Umbilical cord (tissue), 2 donors: ENCODE measurements around the gene CDK4. TPM values are rescaled to one million over a fixed set of nuclear protein-coding genes. Genes with fewer than 3 reads are reported as not detected.
A peak's percentile ranks its signal among the peaks of the same experiment; 100 is the strongest.
"Not testable (repeated sequence)": the region's sequence is repeated elsewhere in the genome, so short reads cannot be mapped to it uniquely, and the experiment has no call there.

ENCODE experiments used
- DNase-seq: peaks from one replicate; pipeline ENCODE4 v3.0.0-alpha.2; 2015; ENCODE audit warnings: low spot score
- total RNA-seq: library from RNA; depleted of rRNA; stranded (reverse); fragments of >200 nt; gene quantifications from one replicate; pipeline ENCODE4 v1.2.3, GENCODE V29; 2014; ENCODE audit warnings: low replicate concordance; ENCODE audit not compliant: insufficient read depth

The CDK4 gene
- total RNA-seq, 1 donor from 2014 or later: 62.1 TPM

DNA sequence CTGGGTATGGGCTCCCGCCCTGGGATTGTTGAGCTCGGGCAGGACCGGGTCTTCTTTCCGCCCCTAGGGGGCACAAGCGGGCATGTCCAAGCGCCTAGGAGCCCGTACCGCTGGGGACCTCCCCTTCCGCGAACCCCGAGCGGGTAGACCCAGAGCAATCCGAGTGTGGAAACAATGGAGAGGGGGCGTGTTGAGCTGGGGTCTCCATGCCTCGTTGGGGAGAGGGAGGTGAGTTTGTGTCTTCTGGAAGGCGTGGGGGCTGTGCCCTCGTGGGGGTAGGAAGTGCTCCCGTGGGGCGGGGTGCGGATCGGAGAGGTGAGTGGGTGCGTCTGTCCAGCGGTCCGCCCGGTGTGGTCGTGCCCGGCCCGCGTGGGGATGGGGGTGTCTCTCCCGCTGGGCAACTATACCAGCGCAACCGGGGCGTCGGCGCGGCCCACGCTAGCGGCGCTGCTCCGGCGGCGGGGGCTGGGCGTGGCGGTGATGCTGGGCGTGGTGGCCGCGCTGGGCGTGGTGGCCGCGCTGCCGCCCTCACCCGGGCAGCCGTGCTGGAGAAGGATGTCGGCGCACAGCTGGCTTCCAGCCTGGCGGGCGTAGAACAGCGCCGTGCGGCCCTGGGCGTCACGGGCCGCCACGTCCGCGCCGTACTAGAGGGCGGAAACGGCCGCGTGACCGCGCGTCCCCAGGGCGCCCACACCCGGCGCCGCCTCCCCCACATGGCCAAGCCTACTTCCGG, 25.8 kb downstream of the CDK4 start:
- peak; percentile 84 for DNase-seq

DNA sequence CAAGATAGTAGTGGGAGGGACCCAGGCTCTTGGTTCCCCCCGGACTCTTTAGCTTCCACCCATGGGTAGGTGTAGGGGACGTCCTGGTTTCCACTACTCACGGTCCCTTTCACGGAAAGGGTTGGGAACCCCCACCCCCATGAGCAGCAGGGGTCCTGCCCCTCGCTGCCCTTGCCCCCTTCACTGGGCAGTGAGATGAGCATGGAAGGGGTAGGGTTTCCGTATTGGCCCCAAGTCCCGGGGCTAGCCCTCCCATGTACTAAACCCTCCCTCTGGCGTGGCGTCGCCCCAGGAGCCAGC, 26.3 kb downstream of the CDK4 start:
- DNase-seq: no peak

DNA sequence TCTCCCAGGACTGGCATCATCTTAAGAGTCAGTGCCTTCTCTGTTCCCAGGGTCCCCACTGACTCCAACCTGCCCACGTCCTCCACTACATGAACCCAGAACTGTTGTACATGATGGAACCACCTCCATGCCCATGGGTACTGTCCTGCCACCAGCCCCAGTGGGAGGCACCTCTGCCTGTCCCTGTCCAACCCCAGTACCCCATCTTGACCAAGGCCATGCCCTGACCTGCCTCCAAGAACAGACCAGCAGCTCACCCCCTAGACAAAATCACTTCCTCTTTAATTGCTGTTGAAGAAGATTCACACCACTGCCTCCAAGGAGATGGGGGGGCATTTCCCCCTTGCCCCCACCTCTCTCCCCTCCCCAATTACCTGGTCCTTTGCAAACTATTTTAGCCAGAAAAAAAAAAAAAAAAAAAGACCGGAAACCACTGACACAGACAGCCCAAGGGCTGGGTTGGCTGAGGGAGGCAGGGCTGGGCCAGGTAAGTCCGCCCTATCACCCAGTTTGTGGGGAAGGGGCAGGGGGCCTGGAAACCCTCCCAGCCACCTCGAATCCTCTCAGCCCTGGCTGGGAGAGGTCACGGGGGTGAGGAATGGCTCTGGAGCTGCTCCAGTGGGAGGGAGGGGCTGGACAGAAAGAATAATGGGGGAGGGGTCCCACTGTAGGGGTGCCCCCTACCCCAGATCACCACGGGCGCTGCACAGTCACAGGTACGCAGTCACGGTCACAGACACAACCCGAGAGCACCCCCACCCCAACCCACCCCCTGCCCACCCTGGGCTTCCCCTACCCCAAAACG, 27.0 kb downstream of the CDK4 start:
- DNase-seq: no peak

DNA sequence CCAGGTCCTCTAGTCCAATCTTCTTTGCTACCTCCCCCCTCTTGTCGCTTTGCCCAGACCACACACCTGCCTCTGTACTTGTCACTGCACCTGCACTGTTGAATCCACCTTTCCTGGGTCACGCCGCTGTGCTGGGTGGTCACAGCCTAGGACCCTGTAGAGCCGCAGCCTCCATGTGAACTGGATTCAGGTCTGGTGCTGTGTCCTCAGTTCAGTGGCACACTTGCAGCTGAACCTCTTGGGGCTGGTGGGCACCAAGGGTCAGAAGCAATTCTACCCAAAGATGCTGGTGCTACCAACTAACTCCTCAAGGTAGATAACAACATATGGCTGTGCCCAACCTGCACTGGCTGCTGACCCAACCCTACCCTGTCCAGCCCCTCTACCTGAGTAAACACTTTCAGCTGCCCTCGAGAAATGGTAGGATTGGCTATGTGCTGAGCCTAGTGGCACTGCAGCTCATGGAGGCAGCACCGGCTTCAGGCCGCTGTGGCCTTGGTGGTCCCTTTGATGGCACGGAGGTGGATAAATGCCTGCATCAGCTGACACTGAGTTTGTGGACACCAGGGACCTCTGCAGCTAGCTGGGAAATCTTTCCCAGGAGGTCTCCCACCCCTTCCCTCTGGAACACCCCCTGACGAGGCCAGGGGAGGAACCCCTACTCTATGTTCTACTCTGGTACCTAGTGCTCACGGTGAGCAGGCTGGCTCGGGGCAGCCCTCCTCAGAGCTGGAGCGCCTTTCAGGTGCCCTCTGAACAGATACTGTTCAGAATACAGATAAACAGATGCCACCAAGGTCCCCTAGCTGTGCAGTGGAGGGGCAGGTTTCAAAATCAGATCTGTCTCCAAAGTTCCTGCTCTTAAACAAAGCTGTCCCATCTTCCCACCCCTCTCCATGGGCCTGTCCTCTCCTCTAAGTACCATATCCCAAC, 27.8 kb downstream of the CDK4 start:
- no peak for DNase-seq

DNA sequence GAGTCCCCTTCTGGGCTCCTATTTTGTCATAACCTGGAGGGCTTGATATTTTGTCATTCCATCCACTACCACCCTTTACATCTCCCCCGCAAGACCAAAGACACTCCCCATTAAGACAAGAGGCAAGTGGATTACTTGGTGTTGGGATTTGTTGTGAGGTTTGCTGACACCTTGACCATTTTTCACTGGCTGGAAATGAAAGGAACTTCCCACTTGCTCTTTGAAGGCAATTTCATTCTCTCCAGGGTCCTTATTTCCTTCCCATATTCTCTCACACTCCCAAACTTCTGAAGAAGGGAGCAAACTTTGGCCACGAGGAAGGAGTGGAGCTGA, 28.5 kb downstream of the CDK4 start:
- no peak for DNase-seq

DNA sequence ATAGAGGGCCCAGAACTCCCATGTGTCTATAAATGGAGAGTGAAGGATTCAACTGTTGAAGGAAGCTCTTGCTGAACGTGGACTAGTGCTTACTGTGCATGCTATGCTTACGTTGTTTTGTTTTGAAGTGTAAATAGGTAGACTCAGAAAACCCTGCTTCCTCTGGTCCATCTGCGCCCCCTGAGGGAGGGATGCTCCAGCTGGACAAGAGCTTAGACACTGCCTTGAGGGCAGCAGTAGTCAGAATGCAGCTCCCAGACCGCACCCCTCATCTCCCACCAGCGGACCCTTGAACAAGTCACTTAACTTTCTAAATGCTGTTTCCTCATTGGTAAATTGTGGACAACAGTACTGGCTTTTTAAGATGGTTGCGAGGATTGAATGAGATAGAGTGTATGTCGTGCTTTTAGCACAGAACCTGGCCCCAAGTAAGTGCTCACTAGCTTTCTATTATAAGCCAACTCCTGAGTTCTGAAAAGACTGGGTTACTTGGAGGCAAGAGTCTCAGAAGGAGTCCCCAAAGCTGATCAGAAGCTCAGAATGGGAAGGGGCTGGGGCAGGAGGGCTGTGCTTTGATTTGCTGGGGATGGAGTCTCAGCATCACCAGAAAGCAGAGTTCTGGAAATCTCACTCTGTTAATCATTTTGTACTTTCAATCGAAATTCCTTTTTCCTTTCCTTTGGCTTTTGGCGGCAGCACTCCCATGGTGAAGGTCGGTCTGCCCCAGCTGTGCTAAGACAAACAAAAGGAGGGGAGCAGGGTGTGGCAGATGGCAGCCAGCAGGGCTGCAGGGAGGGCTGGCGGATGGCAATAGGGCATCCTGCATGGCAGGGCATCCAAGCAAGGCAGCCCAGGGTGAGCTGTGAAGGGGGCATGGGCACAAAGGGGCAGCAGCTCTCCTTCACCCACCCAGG, 29.1 kb downstream of the CDK4 start:
- no peak for DNase-seq

DNA sequence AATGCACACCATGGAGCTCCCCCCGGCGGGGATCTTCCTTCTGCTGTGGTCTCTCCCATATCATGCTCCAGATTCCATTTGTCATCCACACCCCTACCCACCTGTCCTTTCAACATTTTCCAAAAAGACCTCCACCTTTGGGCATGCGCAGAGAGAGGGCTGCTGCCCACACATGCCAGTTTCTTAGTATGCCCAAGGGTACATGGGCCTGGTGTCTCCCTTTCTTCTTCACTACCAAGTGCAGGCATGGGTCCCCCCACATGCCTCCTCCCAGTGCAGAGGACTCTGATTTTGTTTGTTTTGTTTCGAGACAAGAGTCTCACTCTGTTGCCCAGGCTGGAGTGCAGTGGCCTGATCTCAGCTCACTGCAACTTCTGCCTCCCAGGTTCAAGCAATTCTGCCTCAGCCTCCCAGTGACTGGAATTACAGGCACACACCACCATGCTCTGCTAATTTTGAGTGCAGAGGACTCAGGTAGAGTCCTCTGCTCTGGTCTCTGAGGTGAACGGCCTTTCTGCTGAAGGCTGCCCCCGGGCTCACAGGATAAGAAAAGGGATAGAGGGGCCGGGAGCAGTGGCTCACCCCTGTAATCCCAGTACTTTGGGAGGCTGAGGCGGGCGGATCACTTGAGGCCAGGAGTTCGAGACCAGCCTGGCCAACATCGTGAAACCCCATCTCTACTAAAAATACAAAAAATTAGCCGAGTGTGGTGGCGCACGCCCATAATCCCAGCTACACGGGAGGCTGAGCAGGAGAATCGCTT, 30.1 kb downstream of the CDK4 start:
- not testable (repeated sequence) for DNase-seq

DNA sequence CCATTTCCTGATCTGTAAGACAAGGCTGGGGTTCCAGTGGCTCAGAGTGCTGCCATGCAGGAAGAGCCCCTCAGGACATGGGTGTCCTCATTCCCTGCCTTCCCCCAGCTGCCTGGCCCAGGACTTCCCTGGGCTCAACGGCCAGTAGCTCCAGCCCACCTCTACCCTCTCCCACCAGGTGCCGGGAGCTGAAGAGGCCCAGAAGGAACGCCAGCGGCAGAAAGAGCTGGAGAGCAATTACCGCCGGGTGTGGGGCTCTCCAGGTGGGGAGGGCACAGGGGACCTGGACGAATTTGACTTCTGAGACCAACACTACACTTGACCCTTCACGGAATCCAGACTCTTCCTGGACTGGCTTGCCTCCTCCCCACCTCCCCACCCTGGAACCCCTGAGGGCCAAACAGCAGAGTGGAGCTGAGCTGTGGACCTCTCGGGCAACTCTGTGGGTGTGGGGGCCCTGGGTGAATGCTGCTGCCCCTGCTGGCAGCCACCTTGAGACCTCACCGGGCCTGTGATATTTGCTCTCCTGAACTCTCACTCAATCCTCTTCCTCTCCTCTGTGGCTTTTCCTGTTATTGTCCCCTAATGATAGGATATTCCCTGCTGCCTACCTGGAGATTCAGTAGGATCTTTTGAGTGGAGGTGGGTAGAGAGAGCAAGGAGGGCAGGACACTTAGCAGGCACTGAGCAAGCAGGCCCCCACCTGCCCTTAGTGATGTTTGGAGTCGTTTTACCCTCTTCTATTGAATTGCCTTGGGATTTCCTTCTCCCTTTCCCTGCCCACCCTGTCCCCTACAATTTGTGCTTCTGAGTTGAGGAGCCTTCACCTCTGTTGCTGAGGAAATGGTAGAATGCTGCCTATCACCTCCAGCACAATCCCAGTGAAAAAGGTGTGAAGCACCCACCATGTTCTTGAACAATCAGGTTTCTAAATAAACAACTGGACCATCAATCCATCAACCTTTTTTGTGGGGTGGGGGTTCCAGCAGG, 31.2 kb downstream of the CDK4 start:
- no peak for DNase-seq

DNA sequence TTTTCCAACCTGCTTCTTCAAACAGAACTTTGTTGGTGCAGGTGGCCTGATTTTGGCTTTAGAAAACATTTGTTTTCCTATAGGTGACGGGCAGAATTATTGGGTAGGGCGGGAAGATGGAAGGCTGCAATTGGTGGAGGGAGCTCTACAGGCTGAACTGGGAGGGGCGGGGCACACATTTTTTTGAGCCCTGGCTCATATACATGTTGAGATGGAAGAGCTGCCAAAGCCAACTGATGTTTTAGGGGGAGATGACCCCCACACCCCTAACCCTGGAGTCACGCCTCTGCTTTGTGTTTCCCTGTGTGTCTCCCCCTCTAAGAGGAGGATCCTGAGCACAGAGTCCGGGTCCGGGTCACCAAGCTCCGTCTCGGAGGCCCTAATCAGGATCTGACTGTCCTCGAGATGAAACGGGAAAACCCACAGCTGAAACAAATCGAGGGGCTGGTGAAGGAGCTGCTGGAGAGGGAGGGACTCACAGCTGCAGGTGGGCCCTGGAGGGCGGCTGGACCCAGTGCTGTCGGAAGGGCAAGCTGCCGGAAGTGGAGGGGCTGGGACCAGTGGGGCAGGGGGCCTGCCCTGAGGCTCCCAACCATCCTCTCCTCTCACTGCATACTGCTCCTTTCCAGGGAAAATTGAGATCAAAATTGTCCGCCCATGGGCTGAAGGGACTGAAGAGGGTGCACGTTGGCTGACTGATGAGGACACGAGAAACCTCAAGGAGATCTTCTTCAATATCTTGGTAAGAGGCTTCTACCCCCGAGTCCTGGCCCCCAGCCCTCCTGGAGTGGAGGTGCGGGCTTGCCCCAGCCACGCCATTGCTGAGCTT, 32.1 kb downstream of the CDK4 start:
- DNase-seq: no peak

DNA sequence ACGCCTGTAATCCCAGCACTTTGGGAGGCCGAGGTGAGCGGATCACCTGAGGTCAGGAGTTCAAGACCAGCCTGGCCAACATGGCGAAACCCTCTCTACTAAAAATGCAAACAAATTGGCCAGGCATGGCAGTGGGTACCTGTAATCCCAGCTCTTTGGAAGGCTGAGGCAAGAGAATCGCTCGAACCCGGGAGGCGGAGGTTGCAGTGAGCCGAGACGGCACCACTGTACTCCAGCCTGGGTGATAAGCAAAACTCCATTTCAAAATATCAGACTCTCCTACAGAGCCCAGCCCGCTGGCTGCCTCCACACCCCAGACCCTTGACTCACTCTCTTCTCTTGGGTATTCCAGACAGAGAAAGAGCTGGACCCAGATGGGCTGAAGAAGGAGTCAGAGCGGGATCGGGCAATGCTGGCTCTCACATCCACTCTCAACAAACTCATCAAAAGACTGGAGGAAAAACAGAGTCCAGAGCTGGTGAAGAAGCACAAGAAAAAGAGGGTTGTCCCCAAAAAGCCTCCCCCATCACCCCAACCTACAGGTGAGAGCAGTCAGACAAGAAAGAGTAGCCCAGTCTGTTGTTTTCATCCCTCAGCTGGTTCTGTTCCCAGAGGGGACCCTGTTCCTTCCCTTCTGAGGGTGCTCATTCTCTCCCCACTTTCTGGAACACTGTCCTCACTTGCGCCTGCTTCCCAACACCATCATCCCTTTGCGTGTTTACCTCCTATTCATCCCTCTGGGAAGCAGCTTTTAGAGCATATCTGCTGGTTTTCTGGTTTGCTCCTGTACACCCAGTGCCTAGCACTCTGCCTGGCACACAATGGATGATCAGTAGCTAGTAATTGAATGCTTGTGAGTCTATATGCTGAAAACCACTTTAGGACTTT, 33.2 kb downstream of the CDK4 start:
- DNase-seq: no peak

DNA sequence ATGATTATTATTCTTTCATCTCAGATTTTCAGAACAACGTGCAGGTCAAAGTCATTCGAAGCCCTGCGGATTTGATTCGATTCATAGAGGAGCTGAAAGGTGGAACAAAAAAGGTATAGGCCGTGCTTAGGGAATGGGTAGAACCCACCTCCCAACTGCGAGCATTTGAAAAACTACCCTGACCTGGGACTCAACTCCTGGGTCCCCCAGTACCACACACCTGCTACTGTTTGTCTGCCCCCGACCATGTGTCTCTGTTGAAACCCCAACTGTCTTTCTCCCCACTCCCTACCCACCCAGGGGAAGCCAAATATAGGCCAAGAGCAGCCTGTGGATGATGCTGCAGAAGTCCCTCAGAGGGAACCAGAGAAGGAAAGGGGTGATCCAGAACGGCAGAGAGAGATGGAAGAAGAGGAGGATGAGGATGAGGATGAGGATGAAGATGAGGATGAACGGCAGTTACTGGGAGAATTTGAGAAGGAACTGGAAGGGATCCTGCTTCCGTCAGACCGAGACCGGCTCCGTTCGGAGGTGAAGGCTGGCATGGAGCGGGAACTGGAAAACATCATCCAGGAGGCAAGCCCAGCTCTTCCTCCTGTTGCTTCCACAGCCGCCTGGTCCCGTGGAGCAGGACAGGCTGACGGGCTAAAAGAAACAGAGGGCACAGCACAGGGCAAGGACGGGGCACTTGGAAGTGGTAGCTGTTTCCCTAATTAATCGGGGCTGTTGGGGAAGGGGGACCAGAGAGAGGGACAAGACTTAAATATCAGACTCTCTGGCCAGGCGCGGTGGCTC, 34.1 kb downstream of the CDK4 start:
- no peak for DNase-seq

DNA sequence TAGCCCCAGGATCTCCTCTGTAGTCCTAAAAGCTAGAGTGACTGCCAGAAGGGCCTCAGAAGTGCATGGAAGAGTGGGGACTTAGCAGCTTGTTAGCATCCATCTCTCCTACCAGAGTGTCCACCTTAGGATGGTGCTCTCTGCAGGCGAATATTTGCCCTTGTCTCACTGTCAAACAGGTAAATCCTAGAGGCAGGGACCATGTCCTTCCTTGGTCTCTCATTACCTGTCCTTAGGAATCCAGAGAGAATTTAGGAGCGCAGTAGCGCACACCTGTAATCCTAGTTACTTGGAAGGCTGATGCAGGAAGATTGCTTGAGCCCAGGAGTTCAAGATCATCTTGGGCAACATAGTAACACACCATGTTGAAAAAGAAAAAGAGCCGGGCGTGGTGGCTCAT, 35.0 kb downstream of the CDK4 start:
- DNase-seq: no peak

DNA sequence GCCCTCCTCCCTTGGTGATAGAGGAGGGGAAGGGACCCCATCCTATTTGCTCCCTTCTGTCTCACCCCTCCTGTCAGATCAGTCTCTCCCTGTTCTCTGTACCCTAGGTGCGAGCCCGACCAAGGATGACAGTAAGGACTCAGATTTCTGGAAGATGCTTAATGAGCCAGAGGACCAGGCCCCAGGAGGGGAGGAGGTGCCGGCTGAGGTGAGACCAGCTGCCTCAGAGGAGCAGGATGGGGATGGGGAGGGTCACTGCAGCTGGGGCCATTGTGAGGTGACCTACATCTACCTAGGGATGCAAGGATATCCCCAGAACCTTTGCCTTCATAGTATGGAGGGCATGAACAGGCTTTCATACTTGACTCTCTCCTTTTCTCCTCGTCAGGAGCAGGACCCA, 35.8 kb downstream of the CDK4 start:
- no peak for DNase-seq

DNA sequence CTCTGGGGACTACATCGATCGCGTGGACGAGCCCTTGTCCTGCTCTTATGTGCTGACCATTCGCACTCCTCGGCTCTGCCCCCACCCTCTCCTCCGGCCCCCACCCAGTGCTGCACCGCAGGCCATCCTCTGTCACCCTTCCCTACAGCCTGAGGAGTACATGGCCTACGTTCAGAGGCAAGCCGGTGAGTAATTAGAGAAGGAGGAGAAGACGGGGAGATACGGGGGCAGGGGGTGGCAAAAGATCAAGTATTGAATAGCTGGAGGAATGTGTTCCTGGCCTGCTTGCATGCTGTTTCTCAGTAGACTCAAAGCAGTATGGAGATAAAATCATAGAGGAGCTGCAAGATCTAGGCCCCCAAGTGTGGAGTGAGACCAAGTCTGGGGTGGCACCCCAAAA, 36.3 kb downstream of the CDK4 start:
- DNase-seq: no peak

DNA sequence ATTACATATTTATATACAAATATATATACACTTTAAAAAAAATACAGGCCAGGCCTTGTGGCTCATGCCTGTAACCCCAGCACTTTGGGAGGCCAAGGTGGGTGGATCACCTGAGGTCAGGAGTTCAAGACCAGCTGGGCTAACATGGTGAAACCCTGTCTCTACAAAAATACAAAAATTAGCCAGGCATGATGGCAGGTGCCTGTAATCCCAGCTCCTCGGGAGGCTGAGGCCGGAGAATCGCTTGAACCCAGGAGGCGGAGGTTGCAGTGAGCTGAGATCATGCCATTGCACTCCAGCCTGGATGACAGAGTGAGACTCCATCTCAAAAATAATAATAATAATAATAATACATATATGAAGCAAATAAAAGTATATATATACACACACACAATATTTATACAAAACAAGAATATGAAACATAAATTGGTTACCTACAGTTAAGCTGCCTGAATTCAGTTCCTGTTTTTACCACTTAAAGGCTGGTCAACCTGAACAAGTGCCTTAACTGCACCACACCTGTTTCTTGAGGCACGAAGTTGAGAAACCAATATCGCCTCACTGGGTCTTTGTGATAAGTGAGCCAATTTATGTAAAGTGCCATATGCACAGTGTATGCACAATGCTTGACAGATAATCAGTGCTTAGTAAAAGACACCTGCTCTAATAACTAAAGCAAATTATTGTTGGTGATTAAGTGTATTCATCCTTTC, 36.9 kb downstream of the CDK4 start:
- not testable (repeated sequence) for DNase-seq

DNA sequence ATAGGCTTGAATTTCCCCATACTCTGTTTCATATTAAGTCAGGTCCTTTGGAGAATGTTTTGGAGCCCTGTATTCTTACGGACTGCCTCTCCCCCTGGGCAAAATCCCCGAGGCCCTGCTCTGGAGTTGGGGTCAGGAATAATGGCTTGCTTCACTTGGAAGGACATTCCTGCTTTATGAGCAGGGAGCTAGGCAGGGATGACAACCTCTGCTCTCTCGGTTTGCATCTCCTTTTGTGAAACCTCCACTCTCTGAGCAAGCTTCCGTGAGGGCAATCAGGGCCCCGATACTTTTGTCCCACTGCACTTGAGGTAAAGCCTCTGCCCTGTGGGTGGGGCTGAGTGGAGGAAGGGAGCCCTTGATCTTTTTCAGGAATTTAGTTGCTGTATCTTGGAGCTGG, 38.9 kb downstream of the CDK4 start:
- no peak for DNase-seq
